ENCODE measurements around the gene EHD4. TPM values are rescaled to one million over a fixed set of nuclear protein-coding genes. Genes with fewer than 3 reads are reported as not detected.
A peak's percentile ranks its signal among the peaks of the same experiment; 100 is the strongest.

The EHD4 gene
- total RNA-seq, 2 donors from 2014 or later: 57.6 to 79.9 TPM

DNA sequence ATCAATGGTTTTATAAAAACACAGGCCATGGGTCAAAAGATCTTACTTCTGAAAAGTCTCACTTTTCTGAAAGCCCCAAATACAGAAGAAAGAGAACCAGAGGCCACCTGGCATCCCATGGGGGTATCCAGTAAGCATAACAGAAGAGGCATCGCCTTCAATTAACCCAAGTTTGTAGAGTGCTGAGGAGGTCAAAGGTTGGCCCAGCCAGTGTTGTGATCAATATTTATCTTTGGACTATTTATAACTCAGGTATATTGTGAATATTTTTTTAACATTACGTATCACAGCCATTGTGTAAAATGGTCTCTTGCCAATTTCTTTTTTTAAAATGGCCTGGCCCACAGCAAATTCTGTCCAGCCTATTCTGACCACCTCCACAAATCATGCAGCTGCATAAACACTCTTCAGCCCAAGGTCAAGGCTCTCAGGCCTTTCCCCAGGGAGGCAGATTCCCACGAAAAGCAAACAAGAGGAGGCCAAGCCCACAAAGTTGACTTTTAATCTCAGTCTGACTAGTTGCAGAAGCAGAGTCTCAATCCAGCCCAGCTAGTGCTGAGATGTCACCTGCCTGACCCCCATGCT, 52.3 kb downstream of the EHD4 start:
- Mint-ChIP-seq H3K27me3 (no peaks in the 10 kb centered on the region), H3K36me3 (ENCODE audit: low read depth) (peaks cover 4% of the 10 kb centered on the region), H3K27ac (peak overlapping the region; percentile 82), H3K4me1 (peaks cover 29% of the 10 kb centered on the region), H3K4me3 (no peak overlapping the region)
- H3K9me3 ChIP-seq (ENCODE audit: control insufficient read depth, low read length, poor library complexity, severe bottlenecking): no peaks in the 10 kb centered on the region
- no peak for ATAC-seq
- DNase-seq: no peak

DNA sequence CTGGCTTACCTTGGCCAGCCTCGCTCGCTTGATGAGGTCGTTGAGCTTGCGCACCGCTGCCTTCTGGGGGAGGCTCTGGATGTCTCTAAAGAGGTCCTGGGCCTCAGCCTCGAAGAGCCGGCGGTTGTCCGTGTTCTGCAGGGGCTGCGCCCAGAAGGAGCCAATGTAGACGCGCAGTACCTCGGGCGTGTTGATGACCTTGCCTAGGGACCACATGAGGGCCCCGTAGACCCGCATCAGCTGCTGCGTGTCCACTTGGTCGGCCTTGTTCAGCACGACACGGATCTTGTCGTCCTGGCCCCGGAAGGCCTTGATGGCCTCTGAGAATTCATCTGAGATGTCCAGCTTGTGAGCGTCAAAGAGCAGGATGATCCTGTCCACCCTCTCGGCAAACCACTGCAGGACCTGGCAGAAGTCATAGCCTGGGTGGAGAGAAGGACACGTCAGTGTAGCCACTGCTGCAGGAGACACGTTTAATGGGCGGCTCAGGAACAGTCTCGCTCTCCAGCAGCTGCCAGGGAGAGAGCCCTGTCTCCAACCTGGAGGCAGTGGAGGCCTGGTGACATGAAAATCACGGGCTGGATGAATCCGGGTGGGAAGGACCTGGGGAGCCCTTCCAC, 53.0 kb downstream of the EHD4 start:
- H3K27ac Mint-ChIP-seq: peak overlapping the region; percentile 82
- no peaks in the 10 kb centered on the region for H3K9me3 ChIP-seq (ENCODE audit: control insufficient read depth, low read length, poor library complexity, severe bottlenecking)
- H3K36me3 Mint-ChIP-seq (ENCODE audit: low read depth): peaks cover 4% of the 10 kb centered on the region
- H3K27me3 Mint-ChIP-seq: no peaks in the 10 kb centered on the region
- H3K4me3 Mint-ChIP-seq: peak overlapping the region; percentile 21
- peak; percentile 10 for ATAC-seq
- peaks cover 27% of the 10 kb centered on the region for H3K4me1 Mint-ChIP-seq
- no peak for DNase-seq

DNA sequence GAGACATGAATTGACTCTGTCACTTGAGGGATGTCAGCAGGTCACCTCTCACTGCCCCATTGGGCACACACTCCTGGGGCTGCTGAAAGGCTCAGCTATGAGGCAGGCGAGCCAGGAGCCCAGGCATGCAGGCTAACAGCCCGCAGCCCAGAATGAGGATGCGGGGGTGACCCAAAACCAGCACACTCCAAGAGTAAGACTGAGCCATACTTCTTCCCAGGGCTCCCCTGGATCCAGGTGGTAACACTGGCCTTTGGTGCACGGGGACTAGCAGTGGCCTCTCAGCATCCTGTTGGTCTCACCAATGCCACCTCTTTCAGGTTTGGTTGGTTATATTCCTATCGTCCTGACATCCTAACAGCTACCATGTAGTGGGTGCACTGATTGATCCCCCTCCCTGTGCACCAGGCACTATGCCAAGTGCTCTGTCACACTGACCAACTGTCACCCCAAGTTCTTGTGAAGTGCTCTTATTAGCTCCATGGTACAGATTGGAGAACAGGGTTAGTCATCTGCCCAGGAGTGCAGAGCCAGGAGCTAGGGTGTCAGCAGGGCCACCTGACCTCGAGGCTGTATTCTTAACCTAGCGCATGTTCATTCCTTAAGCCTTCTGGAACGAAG, 53.7 kb downstream of the EHD4 start:
- Mint-ChIP-seq H3K36me3 (ENCODE audit: low read depth) (peaks cover 4% of the 10 kb centered on the region), H3K4me1 (peaks cover 26% of the 10 kb centered on the region), H3K4me3 (no peak overlapping the region), H3K27ac (peak overlapping the region; percentile 82), H3K27me3 (no peaks in the 10 kb centered on the region)
- no peak for DNase-seq
- ATAC-seq: no peak
- no peaks in the 10 kb centered on the region for H3K9me3 ChIP-seq (ENCODE audit: control insufficient read depth, low read length, poor library complexity, severe bottlenecking)

DNA sequence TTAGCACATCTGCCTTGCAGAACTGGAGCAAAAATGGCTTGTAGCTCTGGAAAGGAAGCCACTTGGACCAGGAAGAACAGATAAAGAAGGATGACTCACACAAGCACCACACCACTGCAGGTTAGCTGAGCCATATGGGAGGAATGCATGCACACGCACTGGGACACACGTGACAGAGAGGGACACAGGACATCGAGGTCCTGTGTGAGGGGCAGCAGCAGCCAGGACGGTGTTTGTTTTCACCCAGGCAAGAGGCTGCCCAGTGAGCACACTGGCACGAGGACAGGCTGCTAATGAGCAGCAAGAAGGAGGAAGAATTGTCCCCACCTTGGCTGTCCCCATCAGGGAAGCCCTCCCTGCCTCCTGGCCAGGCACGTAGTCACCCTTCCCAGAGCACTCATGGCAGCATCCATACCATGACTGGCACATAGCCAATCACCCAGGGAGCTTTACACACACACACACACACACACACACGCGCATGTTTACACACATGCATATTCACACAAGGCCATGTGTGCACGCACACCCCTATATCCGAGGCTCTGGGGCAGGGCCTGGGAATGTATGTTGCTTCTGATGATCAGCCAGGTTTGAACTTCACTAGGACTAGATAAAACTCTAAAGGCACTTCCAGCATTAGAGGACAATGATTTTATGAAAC, 54.5 kb downstream of the EHD4 start:
- Mint-ChIP-seq H3K4me1 (peaks cover 26% of the 10 kb centered on the region), H3K27me3 (no peaks in the 10 kb centered on the region), H3K36me3 (ENCODE audit: low read depth) (peaks cover 4% of the 10 kb centered on the region), H3K27ac (peak overlapping the region; percentile 82), H3K4me3 (peak overlapping the region; percentile 41)
- ATAC-seq (no peak), DNase-seq (no peak)
- H3K9me3 ChIP-seq (ENCODE audit: control insufficient read depth, low read length, poor library complexity, severe bottlenecking): no peaks in the 10 kb centered on the region

DNA sequence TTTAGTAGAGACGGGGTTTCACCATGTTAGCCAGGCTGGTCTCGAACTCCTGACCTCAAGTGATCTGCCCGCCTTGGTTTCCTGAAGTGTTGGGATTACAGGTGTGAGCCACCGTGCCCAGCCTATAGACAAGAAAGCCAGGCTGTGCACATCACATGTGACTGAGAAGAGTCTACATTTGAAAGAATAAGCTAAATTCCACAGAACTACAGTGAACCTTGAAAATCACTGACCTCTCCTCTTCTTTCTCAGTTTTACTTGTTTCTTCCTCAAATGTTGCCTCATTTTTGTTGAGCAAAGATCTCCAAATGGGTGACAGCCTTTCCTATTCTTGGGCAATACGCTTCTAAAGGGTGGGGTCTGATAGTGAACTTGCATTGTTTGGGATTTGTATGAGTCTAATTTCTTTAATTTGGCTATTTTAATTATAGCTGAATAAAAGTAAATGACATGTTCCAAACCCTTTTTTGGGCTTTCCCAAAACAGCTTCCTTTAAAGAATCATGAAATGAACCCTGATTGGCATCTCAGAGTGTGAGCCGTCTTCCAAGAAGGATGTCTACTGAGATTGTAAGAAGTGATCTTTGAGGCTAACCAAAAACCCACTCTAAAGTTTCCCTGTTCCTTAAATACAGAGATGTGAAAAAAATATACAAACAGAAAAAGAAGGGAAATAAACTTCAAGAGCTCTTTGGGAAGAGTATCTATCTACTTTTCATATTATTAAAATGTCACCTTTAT, 56.9 kb downstream of the EHD4 start:
- Mint-ChIP-seq H3K36me3 (ENCODE audit: low read depth) (peaks cover 6% of the 10 kb centered on the region), H3K27me3 (no peaks in the 10 kb centered on the region), H3K27ac (peak overlapping the region; percentile 76), H3K4me3 (no peak overlapping the region), H3K4me1 (peaks cover 12% of the 10 kb centered on the region)
- ATAC-seq: no peak
- H3K9me3 ChIP-seq (ENCODE audit: control insufficient read depth, low read length, poor library complexity, severe bottlenecking): no peaks in the 10 kb centered on the region
- no peak for DNase-seq

DNA sequence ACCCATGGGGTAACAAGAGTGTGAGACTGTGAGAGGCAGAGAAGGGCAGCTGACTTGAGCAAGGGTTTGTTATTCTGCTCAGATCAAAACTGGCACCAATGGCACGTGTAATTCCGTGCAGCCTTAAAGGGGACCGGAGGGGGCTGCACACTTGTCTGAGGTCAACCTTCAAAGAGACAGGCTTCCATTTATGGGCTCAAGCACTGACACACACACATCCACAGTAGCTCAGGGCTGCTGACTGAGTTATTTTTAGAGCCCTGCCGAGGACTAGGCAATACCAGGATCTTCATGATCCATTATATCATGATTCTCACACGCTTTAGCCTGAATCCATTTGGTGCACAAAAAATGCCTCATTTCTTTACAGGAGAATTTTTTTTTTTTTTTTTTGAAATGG, 57.9 kb downstream of the EHD4 start:
- DNase-seq: no peak
- H3K27me3 Mint-ChIP-seq: no peaks in the 10 kb centered on the region
- H3K4me1 Mint-ChIP-seq: peaks cover 12% of the 10 kb centered on the region
- peak overlapping the region; percentile 76 for H3K27ac Mint-ChIP-seq
- no peak overlapping the region for H3K4me3 Mint-ChIP-seq
- peaks cover 6% of the 10 kb centered on the region for H3K36me3 Mint-ChIP-seq (ENCODE audit: low read depth)
- no peak for ATAC-seq
- no peaks in the 10 kb centered on the region for H3K9me3 ChIP-seq (ENCODE audit: control insufficient read depth, low read length, poor library complexity, severe bottlenecking)

DNA sequence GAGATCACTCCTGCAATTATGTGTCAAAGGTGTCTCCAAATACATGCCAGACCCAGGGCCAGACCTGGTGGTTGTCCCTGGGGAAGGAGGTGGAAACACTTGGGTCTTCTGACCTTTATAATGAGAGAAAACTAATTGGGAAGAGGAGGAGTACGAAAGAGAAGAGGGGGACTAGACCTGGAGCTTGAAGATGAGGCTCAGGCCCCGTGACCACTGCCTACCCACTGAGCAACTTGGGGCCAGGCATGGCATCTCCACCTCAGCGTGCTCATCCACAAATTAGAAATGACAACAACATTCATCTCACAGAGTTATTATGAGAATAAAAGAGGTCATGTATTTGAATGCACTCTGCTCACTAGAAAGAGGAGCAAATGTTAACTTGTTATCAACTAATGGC, 59.1 kb downstream of the EHD4 start:
- H3K27me3 Mint-ChIP-seq: no peaks in the 10 kb centered on the region
- ATAC-seq: no peak
- peak overlapping the region; percentile 83 for H3K27ac Mint-ChIP-seq
- peak overlapping the region; percentile 82 for H3K4me3 Mint-ChIP-seq
- H3K4me1 Mint-ChIP-seq: peaks cover 10% of the 10 kb centered on the region
- H3K9me3 ChIP-seq (ENCODE audit: control insufficient read depth, low read length, poor library complexity, severe bottlenecking): no peaks in the 10 kb centered on the region
- no peak for DNase-seq
- H3K36me3 Mint-ChIP-seq (ENCODE audit: low read depth): peaks cover 6% of the 10 kb centered on the region

DNA sequence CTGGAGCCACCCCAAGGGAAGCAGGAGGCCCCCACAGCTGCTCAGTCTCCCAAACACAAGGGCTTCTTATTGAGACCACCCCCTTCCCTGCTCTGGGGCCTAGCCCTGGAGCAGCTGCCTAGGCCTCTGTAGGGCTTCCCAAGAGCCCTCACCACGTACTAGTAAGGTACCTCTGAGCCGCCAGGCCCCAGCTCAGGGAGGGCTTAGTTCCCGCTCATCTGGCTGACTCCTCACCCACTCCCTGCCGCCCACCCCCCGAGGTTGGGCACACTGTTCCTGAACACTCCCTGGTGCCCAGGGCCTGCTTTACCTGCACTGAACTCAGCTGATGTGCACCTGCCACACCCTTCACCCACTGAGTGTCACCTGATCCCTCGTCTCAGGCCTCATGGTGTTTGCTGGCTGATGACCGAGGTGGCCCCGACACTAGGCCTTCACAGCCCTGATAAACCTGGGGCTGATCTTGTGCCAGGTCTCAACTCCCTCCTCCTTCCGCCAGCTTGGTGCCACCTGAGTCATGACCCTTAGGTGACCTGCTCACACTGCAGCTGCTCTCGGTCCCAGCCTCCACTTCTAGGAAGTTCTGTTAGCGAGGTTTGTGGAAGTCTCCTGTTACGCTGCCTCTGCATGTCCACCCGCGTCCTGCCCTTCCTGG, 60.5 kb downstream of the EHD4 start:
- peaks cover 5% of the 10 kb centered on the region for H3K36me3 Mint-ChIP-seq (ENCODE audit: low read depth)
- H3K27me3 Mint-ChIP-seq: no peaks in the 10 kb centered on the region
- peaks cover 9% of the 10 kb centered on the region for H3K4me1 Mint-ChIP-seq
- H3K4me3 Mint-ChIP-seq: peak overlapping the region; percentile 66
- no peaks in the 10 kb centered on the region for H3K9me3 ChIP-seq (ENCODE audit: control insufficient read depth, low read length, poor library complexity, severe bottlenecking)
- ATAC-seq: no peak
- no peak for DNase-seq
- H3K27ac Mint-ChIP-seq: peak overlapping the region; percentile 83

DNA sequence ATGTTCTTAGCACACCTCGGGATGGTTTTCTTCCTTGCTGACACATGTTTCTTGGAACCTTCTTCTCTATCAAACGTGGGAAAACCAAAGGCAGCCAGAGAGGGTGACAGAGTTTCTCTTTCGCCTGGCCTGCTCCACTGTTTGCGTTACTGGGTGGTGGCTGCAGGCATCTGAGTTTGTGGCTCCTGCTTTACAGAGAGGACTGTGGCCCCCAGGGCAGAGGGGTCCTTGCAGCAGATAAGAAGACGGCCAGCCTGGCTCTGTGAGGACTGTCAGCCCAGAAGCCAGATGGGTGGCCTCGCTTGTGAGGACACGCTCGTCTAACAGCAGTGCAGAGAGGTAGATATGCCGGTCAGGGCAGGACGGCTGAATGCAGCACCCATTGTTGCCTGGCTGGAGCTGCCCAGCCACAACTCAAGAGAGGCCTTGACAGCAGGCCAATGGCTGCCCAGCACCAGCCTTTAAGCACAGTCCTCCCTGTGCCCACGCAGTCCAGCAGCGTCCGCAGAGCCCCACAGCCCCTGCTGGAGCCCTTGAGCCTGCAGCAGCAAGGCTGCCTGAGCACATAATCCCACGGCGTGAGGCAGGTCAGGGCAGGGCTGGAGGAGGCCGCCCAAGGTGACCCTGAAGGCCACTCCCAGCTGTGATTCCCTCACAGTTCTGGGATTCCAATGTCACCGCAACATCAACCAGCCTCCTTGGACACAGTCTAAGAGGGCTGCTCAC, 63.5 kb downstream of the EHD4 start:
- Mint-ChIP-seq H3K4me1 (peaks cover 10% of the 10 kb centered on the region), H3K27me3 (no peaks in the 10 kb centered on the region), H3K4me3 (peak overlapping the region; percentile 83), H3K36me3 (ENCODE audit: low read depth) (peaks cover 9% of the 10 kb centered on the region), H3K27ac (peak overlapping the region; percentile 72)
- H3K9me3 ChIP-seq (ENCODE audit: control insufficient read depth, low read length, poor library complexity, severe bottlenecking): no peaks in the 10 kb centered on the region
- DNase-seq (no peak), ATAC-seq (no peak)

DNA sequence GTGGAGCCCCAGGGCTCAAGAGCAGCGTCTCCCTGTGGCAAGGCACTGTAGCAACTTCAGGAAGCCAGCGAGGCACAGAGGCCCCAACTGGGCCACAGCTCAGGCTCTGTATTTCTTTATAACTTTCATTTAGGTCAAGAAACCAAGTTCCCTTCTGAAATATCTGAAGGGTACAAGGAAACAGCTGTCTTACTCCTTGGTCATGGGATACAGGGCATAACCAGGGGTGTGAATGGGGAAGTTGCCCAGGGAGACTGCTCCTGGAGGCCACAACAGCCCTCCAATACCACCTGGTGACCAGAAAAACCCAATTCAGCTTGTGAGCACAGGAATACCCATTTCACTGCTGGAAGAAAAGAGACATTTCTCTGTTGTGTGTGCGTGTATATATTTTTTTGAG, 65.2 kb downstream of the EHD4 start:
- peaks cover 12% of the 10 kb centered on the region for H3K36me3 Mint-ChIP-seq (ENCODE audit: low read depth)
- DNase-seq (no peak), ATAC-seq (no peak)
- no peak overlapping the region for H3K4me3 Mint-ChIP-seq
- H3K27ac Mint-ChIP-seq: peak overlapping the region; percentile 72
- no peaks in the 10 kb centered on the region for H3K9me3 ChIP-seq (ENCODE audit: control insufficient read depth, low read length, poor library complexity, severe bottlenecking)
- H3K27me3 Mint-ChIP-seq: no peaks in the 10 kb centered on the region
- peaks cover 13% of the 10 kb centered on the region for H3K4me1 Mint-ChIP-seq

DNA sequence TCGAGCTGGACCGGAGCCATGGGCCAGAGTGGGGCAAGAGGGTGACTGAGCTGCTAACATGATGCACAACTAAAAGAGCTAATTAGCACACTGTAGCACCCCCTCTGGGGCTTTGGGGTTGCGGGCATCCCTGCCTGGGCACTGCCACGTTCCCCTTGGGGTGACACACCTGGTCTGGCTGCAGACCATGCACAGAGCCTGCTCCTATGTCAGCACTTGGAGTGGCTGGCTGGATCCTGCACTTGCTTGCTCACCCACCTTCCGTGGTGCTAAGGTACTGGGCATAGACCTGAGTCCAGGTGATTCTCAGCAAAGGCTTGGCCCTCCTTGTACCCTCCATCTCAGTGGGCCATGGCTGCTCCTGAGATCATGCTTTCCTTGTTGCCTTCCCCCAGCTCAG, 65.7 kb downstream of the EHD4 start:
- H3K4me1 Mint-ChIP-seq: peaks cover 14% of the 10 kb centered on the region
- H3K36me3 Mint-ChIP-seq (ENCODE audit: low read depth): peaks cover 11% of the 10 kb centered on the region
- DNase-seq (no peak), ATAC-seq (peak; percentile 2)
- no peaks in the 10 kb centered on the region for H3K9me3 ChIP-seq (ENCODE audit: control insufficient read depth, low read length, poor library complexity, severe bottlenecking)
- peak overlapping the region; percentile 31 for H3K4me3 Mint-ChIP-seq
- H3K27ac Mint-ChIP-seq: peak overlapping the region; percentile 72
- H3K27me3 Mint-ChIP-seq: no peaks in the 10 kb centered on the region

DNA sequence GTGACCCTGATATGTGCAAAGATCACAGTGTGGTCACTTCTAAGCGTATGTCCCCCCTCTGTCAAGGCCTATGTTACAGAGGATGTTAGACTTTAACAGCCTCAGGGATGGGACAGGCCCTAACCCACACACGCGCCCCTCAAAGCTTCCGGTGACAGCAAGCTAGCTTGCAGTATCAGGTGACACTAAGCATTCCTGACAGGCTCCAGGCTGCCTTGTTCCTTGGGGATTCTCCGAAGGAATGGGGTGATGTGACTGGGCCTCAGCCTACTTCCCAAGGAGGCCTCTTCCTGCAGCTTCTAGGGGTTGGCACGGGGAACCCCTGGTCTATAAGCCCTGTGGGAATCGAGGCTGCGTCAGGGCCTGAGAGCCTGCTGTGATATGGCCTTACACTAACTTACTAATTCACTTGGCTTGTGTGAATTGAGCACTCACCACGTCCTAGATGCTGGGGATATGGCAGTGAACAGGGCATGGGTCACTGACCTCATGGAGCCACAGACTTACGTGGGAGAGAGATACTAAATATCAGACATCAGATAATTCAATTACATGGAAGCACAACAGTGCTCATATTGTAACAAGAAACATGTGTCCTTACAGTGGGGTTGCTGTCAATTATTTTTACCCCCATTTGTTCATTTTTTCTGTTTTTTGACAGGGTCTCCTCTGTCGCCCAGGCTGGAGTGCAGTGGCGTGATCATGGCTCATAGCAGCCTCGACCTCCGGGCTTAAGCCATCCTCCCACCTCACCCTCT, 67.1 kb downstream of the EHD4 start:
- Mint-ChIP-seq H3K4me1 (peaks cover 14% of the 10 kb centered on the region), H3K36me3 (ENCODE audit: low read depth) (peaks cover 11% of the 10 kb centered on the region), H3K27me3 (no peaks in the 10 kb centered on the region), H3K4me3 (peak overlapping the region; percentile 43), H3K27ac (peak overlapping the region; percentile 91)
- no peak for DNase-seq
- ATAC-seq: peak; percentile 13
- no peaks in the 10 kb centered on the region for H3K9me3 ChIP-seq (ENCODE audit: control insufficient read depth, low read length, poor library complexity, severe bottlenecking)

Data from T-helper 17 cell (primary cell).